Bronchial epithelial cell (primary cell): ENCODE measurements around the gene AGTPBP1. TPM values are rescaled to one million over a fixed set of nuclear protein-coding genes. Genes with fewer than 3 reads are reported as not detected.

Experiments
- DNase-seq: peaks from one replicate; pipeline ENCODE4 v3.0.0-alpha.2; 2010; ENCODE audit warnings: low read depth
- FAIRE-seq: peaks from 2 replicates; lab custom pipeline; 2011; peaks lifted over from hg19 to GRCh38; lab: Jason Lieb, UNC
- H3K27me3 ChIP-seq: 2 replicates; pipeline ENCODE4 v1.5.1; 2011; ENCODE audit warnings: low read length; ENCODE audit not compliant: control insufficient read depth, insufficient read depth
- H3K36me3 ChIP-seq: 2 replicates; pipeline ENCODE4 v1.5.1; 2011; ENCODE audit warnings: low read length; ENCODE audit not compliant: control insufficient read depth, insufficient read depth
- H3K4me3 ChIP-seq: 2 replicates; pipeline ENCODE4 v1.5.1; 2011; ENCODE audit warnings: mild to moderate bottlenecking, low read depth, low read length, control low read depth
- total RNA-seq: library from RNA; depleted of rRNA; stranded (reverse); fragments of >200 nt; gene quantifications from 2 replicates; pipeline ENCODE4 v1.2.1, GENCODE V29; 2014
- TF ChIP-seq, protein P1 (sequence below): IDR thresholded peaks from 2 replicates; pipeline ENCODE4 v1.5.1; 2011; ENCODE audit warnings: mild to moderate bottlenecking, moderate library complexity, low read length, control low read depth, inconsistent platforms; ENCODE audit not compliant: insufficient read depth, severe bottlenecking

AGTPBP1 gene
- total RNA-seq, 1 donor from 2014 or later: 24.2 TPM

- TF ChIP-seq, protein P1, sequence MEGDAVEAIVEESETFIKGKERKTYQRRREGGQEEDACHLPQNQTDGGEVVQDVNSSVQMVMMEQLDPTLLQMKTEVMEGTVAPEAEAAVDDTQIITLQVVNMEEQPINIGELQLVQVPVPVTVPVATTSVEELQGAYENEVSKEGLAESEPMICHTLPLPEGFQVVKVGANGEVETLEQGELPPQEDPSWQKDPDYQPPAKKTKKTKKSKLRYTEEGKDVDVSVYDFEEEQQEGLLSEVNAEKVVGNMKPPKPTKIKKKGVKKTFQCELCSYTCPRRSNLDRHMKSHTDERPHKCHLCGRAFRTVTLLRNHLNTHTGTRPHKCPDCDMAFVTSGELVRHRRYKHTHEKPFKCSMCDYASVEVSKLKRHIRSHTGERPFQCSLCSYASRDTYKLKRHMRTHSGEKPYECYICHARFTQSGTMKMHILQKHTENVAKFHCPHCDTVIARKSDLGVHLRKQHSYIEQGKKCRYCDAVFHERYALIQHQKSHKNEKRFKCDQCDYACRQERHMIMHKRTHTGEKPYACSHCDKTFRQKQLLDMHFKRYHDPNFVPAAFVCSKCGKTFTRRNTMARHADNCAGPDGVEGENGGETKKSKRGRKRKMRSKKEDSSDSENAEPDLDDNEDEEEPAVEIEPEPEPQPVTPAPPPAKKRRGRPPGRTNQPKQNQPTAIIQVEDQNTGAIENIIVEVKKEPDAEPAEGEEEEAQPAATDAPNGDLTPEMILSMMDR: no peak
- H3K27me3 ChIP-seq: no peaks in the 10 kb centered on the region
- no peak overlapping the region for H3K4me3 ChIP-seq
- no peak for FAIRE-seq
- peak; percentile 48 for DNase-seq
- no peaks in the 10 kb centered on the region for H3K36me3 ChIP-seq
Measured at GRCh38 chr9:85569988-85570387, 171.8 kb downstream of the AGTPBP1 start.

DNA sequence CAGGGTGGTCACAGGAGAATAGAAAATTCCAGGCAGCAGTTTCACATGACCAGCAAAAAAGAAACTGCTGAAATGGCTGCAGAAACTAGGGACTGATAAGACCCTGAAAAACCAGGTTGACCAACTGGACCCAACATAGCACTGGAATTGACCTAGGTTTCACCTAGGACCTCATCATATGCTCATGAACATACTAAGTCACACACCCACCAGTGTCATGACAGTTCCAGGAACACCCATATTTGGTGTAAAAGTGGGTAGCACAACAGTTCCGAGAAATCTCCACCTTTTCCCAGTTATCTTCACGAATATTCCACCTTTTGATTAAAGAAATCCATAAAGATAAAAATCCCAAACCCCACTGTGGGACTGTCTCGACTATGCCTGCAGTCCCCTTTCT is 182.2 kb downstream of the AGTPBP1 start:
- FAIRE-seq (no peak), DNase-seq (no peak)
- H3K27me3 ChIP-seq: no peaks in the 10 kb centered on the region
- H3K4me3 ChIP-seq: no peak overlapping the region
- H3K36me3 ChIP-seq: no peaks in the 10 kb centered on the region
- TF ChIP-seq, protein P1: no peak

- FAIRE-seq: no peak
- Histone ChIP-seq H3K4me3 (no peak overlapping the region), H3K27me3 (no peaks in the 10 kb centered on the region), H3K36me3 (no peaks in the 10 kb centered on the region)
- TF ChIP-seq, protein P1: no peak
- no peak for DNase-seq
Measured at GRCh38 chr9:85554349-85554748, 187.4 kb downstream of the AGTPBP1 start.

DNA sequence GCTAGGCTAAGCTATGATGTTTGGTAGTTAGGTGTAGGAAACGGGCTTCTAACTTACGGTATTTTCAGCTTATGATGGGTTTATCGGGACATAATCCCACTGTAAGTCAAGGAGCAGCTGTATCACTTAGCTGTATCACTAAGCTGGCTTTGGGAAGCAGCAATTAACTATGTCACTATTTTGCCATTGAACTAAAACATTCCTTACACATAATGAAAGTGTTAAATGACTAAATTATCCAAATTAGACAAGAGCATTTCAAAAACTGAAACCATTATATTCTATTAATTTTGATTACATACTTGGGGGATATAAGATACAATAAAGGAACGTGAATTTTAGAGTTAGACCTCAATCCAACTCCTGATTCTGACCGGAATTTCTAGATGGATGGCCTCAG is 188.3 kb downstream of the AGTPBP1 start:
- Histone ChIP-seq H3K27me3 (no peaks in the 10 kb centered on the region), H3K36me3 (no peaks in the 10 kb centered on the region), H3K4me3 (no peak overlapping the region)
- DNase-seq: no peak
- FAIRE-seq: no peak
- TF ChIP-seq, protein P1: no peak

DNA sequence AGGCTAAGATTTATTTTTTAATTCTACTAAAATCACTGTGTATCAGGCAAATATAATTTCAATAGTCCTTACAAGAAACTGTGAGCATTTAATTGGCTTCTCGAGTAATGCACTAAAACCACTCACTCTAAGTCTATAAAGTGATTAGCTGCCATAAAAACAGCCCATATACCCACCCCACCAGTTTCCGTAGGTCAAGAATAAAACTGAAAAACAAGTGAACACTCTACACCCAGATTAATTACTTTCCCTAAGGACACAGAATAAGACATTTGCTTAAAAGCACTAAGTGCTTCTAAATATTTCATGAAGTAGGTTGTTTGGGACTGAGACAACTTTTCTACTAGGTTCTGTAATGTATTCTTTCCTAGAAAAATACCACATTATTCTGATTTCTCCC is 194.2 kb downstream of the AGTPBP1 start:
- Histone ChIP-seq H3K4me3 (no peak overlapping the region), H3K36me3 (no peaks in the 10 kb centered on the region), H3K27me3 (no peaks in the 10 kb centered on the region)
- DNase-seq: no peak
- TF ChIP-seq, protein P1: no peak
- FAIRE-seq: no peak

DNA sequence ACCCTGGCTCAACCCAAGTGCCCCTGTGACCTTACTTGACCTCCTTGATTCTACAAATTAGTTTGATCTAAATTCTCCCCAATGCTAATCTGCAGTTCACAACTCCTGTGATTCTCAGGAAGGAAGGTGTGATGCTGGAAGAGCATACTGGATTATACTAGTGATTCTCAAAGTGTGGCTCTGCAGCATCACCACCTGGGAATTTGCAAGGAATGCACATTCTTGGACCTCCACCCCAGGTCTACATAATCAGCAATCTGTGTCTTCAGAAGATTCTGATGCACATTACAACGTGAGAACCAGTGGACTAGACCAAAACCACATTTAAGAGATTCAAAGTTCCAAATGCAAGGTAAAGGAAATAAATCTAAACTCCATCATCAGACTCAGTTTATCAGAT is 198.6 kb downstream of the AGTPBP1 start:
- DNase-seq (no peak), FAIRE-seq (no peak)
- H3K36me3 ChIP-seq: no peaks in the 10 kb centered on the region

More for the DNA sequence above, 198.6 kb downstream of the AGTPBP1 start:
- TF ChIP-seq, protein P1: no peak
- Histone ChIP-seq H3K27me3 (no peaks in the 10 kb centered on the region), H3K4me3 (no peak overlapping the region)
